ENCODE results near the gene INTS15.
"Not testable (repeated sequence)": the region's sequence is repeated elsewhere in the genome, so short reads cannot be mapped to it uniquely, and the experiment has no call there.

Gene INTS15

DNA sequence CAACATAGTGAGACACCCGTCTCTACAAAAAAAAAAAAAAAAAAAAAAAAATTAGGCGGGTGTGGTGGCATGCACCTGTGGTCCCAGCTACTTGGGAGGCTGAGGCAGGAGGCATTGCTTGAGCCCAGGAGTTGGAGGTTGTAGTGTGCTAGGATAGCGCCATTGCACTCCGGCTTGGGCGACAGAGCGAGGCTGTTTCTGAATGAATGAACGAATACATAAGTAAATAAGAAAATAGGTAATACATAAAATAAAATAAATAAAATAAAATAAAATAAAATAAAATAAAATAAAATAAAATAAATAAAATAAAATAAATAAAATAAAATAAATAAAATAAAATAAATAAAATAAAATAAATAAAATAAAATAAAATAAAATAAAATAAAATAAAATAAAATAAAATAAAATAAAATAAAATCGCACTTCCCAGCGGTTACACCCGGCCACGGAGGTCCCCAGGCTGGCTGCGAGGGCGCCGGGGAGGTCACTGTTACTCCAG is 12.9 kb upstream of the INTS15 start:
- not testable (repeated sequence) for DNase-seq (ENCODE audit: low read depth in 1 of 2, low spot score in 1 of 2)

DNA sequence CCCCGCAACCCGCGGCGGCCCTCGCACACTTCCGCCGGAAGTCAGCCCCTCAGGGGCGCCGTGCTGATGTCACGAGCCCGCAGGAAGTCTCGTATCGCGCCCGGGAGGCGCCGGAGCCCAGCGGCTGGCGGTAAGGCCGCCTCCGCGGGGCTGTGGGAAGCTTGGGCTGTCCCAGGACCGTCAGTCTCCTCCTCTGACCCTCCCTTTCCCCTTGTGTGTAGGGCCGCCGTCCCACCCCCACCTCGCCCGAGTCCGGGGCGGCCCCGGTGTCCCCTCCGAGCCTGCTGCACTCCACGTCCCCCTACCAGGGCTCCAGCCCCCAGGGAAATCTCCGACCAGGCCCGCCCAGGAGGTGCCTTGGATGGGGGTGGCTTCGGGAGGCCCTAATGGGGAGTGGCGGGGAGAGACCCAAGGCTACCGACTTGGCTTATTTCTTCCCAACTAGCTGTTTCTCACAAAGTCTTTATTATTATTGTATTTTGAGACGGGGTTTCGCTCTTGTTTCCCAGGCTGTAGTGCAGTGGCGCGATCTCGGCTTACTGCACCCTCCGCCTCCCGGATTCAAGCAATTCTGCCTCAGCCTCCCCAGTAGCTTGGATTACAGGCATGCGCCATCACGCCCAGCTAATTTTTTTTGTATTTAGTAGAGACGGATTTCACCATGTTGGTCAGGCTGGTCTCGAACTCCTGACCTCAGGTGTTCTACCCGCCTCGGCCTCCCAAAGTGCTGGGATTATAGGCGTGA is 12.3 kb upstream of the INTS15 start, which contains the start of gene ZDHHC4:
ZDHHC4 (plus strand) TSS at position 86 of the 745 bp plus-strand sequence. CDS start 3,108 bp downstream, outside the sequence.
- DNase-seq (ENCODE audit: low read depth in 1 of 2, low spot score in 1 of 2) = peak; percentile 69 to 83

- DNase-seq (ENCODE audit: low read depth in 1 of 2, low spot score in 1 of 2) = no peak
Measured at GRCh38 chr7:6578114-6579084, 11.4 kb upstream of the INTS15 start.

- DNase-seq (ENCODE audit: low read depth in 1 of 2, low spot score in 1 of 2) = no peak
Measured at GRCh38 chr7:6579446-6579845, 10.4 kb upstream of the INTS15 start.

DNA sequence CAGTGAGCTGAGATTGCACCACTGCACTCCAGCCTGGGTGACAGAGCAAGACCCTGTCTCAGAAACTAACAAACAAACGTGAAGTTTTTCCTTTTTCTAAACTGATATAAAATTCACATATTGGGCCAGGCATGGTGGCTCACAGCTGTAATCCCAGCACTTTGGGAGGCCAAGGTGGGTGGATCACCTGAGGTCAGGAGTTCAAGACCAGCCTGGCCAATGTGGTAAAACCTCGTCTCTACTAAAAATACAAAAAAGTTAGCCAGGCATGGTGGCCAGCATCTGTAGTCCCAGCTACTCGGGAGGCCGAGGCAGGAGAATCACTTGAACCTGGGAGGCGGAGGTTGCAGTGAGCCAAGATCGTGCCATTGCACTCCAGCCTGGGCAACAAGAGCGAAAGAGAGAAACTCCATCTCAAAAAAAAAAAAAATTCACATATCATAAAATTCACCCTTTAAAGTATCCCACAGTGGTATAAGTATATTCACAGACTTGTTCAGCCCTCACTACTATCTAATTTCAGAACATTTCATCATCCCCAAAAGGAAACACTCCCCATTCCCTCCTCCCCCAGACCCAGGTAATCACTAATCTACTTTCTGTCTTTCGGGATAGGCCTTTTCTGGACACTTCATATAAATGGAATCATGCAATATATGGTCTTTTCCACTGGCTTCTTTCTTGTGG is 3.9 kb upstream of the INTS15 start:
- DNase-seq (ENCODE audit: low read depth in 1 of 2, low spot score in 1 of 2) = not testable (repeated sequence)

- no peak for DNase-seq (ENCODE audit: low read depth in 1 of 2, low spot score in 1 of 2)
Measured at GRCh38 chr7:6588566-6588965, 1.3 kb upstream of the INTS15 start.

GRCh38 chr7:6589151-6589828 is 531 bp upstream of the INTS15 start:
- DNase-seq (ENCODE audit: low read depth in 1 of 2, low spot score in 1 of 2) = no peak

DNA sequence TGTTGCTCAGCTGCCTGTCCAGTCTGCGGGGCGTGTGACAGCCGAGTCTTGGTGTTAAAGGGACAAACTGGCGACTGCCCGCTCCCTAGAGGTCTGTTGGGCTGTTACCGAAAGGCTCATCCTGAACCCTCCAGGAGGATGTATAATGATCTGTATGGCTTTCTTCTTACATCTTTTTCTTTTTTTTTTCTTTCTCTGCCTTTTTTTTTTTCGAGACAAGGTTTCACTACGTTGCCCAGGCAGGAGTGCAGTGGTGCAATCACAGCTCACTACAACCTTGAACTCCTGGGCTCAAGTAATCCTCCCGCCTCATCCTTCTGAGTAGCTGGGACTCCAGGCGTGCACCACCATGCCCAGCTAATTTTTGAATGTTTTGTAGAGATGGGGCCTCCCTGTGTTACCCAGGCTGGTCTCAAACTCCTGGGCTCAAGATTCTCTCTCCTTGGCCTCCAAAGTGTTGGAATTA is 857 bp downstream of the INTS15 start:
- DNase-seq (ENCODE audit: low read depth in 1 of 2, low spot score in 1 of 2) = no peak

DNA sequence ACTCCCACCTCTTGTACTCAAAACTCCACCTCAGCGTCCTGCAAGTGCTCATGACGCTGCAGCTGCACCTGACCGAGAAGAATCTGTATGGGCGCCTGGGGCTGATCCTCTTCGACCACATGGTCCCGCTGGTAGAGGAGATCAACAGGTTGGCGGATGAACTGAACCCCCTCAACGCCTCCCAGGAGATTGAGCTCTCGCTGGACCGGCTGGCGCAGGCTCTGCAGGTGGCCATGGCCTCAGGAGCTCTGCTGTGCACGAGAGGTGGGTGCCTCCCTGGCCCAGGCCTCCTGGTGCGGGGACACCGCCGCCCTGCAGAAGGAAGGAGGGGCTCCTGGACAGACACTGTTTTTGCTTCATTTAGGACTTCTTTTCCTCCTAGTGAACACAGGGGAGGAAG is 10.3 kb downstream of the INTS15 start:
- no peak for DNase-seq (ENCODE audit: low read depth in 1 of 2, low spot score in 1 of 2)

DNA sequence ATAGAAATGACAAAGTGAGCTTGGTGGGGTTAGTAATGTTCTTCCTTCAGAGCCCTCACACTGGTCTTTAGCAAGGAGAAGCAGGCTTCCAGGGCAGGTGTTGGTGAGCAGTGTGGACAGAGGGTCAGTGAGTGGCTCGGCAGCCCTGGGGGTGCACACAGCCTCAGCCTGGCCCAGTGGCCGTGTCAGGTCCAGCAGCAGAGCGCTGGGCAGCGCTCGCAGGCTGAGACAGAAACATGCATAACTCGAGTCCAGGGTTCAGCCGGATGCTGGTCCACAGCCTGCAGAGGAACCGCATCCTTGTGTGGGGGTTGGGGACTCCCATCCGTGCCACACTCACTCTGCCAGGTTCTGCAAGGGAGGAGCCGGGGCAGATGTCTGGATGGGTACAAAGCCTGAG is 14.6 kb downstream of the INTS15 start:
- DNase-seq (ENCODE audit: low read depth in 1 of 2, low spot score in 1 of 2) = no peak

DNA sequence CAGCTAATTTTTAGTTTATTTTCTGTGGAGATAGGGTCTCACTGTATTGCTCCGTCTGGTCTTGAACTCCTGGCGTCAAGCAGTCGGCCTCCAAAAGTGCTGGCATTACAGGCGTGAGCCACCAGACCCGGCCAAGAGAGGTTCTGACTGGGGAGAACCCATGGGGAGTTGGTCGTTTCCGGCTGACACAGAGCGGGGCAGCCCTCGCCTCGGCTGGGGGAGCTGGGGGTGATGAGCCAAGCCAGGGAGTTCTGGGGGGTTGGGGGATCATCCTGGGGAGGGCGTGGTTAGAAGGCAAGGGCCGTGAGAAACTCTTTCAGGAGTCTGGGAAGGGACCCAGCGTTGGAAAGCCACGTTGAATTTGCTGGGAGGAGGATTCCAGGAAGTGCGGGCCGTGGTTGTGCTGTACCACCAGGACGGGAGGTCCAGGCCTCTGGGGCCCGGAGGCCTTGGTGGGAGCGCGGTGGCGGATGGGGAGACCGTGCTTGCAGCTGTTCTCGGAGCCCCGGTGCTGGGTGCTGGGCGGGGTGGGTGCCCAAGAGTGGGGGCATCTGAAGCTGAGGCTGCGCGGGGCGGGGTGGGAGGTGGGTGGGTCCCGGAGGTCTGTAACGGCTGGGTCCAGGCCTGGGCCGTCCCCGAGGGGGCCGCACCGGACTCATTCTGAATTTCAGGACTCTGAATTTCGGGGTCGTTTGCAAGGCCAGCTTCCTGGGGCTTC is 17.2 kb downstream of the INTS15 start:
- no peak for DNase-seq (ENCODE audit: low read depth in 1 of 2, low spot score in 1 of 2)

DNA sequence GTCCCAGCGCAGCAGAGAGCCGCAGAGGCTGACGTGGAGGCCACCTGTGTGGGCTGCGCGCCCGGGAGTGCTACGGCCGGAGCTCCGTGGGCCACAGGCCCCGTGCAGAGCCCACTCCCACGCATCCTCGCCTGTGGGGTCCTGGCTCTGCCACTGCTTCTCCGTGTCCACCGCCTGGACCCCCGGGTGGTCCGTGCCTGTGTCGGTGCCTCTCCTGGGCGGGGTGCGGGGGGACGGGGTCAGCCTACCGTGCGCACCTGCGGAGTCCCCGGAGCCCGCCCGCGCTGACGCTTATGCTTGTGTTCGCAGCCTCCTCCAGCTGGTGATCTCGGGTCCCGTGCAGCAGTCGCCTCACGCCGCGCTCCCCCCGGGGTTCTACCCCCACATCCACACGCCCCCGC is 17.8 kb downstream of the INTS15 start:
- no peak for DNase-seq (ENCODE audit: low read depth in 1 of 2, low spot score in 1 of 2)

GRCh38 chr7:6608081-6608480 is 18.3 kb downstream of the INTS15 start:
- DNase-seq (ENCODE audit: low read depth in 1 of 2, low spot score in 1 of 2) = no peak

- no peak for DNase-seq (ENCODE audit: low read depth in 1 of 2, low spot score in 1 of 2)
Measured at GRCh38 chr7:6608794-6609193, 19.0 kb downstream of the INTS15 start.

DNA sequence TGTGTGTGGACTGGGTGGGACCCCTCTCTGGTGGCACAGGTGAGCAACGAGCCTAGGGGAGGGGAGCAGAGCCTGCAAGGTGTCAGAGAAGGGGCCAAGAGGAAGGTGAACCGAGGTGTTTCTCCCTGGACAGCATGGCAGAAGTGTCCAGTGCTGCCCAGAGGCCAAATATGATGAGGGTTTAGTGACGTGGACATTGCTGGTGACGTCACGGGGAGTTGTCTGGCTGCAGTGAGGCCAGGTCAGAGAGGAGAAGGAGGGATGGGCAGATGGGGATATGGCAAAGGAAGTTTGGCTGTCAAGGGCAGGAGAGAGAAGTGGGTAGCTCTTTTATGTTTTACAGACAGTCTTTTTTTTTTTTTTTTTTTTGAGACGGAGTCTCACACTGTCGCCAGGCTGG is 23.0 kb downstream of the INTS15 start:
- DNase-seq (ENCODE audit: low read depth in 1 of 2, low spot score in 1 of 2) = no peak

GRCh38 chr7:6613706-6614105 is 23.9 kb downstream of the INTS15 start:
- no peak for DNase-seq (ENCODE audit: low read depth in 1 of 2, low spot score in 1 of 2)

- DNase-seq (ENCODE audit: low read depth in 1 of 2, low spot score in 1 of 2) = no peak
Measured at GRCh38 chr7:6614953-6615722, 25.3 kb downstream of the INTS15 start, which contains the start of gene ZNF853. ZNF853 (plus strand) TSS chr7:6615610; CDS start chr7:6616175, 565 bp downstream.

- DNase-seq (ENCODE audit: low read depth in 1 of 2, low spot score in 1 of 2) = no peak
Measured at GRCh38 chr7:6615723-6616555, 26.1 kb downstream of the INTS15 start.

Measured in stimulated activated CD4-positive, alpha-beta T cell treated with anti-CD3 and anti-CD28 coated beads, Interleukin-15, amount 100 ng/mL, for 1 hour (primary cell).